Epithelial cell of proximal tubule (primary cell): ENCODE results near the gene KIRREL3. TPM values are rescaled to one million over a fixed set of nuclear protein-coding genes. Genes with fewer than 3 reads are reported as not detected.

Source experiments
- DNase-seq: peaks from one replicate; pipeline ENCODE4 v3.0.0-alpha.2; 2011; ENCODE audit warnings: low read depth
- H3K4me3 ChIP-seq: 2 replicates; pipeline ENCODE4 v1.5.1; 2011; ENCODE audit warnings: low read depth, mild to moderate bottlenecking, low read length
- total RNA-seq: library from RNA; depleted of rRNA; stranded (reverse); fragments of >200 nt; gene quantifications from 2 replicates; pipeline ENCODE4 v1.2.3, GENCODE V29; 2015
- TF ChIP-seq, protein P1 (sequence below): conservative IDR thresholded peaks from 2 replicates; pipeline ENCODE4 v1.5.1; 2012; ENCODE audit warnings: low read depth, mild to moderate bottlenecking, low read length

KIRREL3 gene
- total RNA-seq, 1 donor from 2014 or later: 5.1 TPM

- TF ChIP-seq, protein P1, sequence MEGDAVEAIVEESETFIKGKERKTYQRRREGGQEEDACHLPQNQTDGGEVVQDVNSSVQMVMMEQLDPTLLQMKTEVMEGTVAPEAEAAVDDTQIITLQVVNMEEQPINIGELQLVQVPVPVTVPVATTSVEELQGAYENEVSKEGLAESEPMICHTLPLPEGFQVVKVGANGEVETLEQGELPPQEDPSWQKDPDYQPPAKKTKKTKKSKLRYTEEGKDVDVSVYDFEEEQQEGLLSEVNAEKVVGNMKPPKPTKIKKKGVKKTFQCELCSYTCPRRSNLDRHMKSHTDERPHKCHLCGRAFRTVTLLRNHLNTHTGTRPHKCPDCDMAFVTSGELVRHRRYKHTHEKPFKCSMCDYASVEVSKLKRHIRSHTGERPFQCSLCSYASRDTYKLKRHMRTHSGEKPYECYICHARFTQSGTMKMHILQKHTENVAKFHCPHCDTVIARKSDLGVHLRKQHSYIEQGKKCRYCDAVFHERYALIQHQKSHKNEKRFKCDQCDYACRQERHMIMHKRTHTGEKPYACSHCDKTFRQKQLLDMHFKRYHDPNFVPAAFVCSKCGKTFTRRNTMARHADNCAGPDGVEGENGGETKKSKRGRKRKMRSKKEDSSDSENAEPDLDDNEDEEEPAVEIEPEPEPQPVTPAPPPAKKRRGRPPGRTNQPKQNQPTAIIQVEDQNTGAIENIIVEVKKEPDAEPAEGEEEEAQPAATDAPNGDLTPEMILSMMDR: no peak
- DNase-seq: no peak
- peak overlapping the region; percentile 54 for H3K4me3 ChIP-seq
Measured at GRCh38 chr11:126417091-126417862, 583.3 kb downstream of the KIRREL3 start.

- TF ChIP-seq, protein P1: no peak
- no peak for DNase-seq
Measured at GRCh38 chr11:126416542-126417090, 584.0 kb downstream of the KIRREL3 start.

DNA sequence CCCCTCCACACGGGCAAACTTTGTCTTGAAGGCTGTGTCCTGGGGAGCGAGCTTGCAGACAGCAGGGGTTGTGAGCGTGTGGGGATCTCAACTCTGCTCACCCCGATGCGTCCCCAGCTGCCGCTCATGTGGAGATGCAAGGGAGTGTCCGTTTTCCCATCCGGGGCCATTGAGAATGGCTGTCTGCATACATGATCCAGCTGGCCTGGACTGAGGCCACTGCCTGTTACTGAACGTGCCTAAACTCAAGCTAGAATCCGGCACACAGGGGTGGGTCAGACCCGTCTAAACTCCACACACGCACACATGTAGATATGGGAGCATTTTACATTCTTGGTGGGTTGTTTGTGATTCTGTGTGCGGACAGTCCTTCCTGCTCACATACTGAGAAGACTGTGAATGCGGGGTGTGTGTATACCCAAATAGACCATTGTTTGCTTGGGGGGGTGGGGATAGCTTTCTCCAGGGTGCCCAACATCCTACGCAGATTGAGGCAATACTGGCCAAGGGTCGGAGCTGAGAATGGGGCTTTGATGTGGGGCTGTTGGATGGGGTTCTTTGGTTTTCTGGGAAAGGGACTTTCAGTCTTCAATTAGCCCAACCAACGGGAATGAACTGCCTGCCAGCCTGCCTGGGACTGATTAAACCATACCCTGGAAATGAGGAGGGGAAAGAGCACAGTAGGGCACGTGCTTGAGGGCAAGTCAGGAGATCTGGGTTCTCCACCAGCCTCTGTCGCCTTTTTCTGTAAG lies 584.7 kb downstream of the KIRREL3 start:
- no peak for DNase-seq
- H3K4me3 ChIP-seq: peak overlapping the region; percentile 54
- TF ChIP-seq, protein P1: no peak

More at GRCh38 chr11:126416542-126417090, 584.0 kb downstream of the KIRREL3 start:
- peak overlapping the region; percentile 54 for H3K4me3 ChIP-seq

DNA sequence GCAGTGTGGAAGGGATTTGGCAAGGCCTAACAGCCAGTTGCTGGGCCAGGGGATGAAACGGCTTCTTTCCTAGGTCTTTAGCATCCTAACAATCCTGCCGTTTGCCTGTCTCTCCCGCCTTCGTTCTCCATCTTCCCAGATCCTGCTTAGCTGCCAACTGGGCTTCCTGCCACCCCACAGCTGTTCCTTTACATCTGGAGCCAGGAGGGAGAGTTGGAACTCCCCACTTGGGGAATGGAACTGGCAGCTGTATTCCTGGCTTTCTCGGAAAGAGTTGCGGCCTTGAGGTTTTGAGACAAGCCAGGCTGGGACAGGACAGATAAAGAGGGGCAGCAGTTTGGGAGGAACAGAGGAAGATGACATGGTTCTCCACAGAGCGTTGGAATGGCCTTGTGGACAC lies 585.4 kb downstream of the KIRREL3 start:
- H3K4me3 ChIP-seq: no peak overlapping the region
- no peak for DNase-seq
- TF ChIP-seq, protein P1: no peak

DNA sequence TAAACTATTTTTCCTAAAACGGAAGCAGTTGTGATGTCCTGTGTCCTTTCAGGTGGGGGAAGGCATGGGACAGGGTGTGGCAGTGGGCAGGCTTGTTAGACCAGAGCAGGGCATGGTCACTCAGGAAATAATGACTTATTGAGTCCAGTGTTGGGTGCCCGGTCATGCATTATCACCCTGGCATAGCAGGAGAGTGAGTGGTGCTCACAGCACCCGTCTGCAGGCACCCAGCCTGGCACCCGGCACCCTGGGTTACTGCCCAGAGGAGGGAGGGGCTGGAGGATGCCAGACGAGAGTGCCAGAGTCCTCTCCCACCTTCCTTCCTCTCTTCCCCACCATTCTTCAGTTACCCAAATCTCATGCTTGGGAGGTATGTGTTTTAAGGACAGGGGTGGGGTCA lies 586.0 kb downstream of the KIRREL3 start:
- peak; percentile 22 for DNase-seq
- TF ChIP-seq, protein P1: no peak
- no peak overlapping the region for H3K4me3 ChIP-seq

GRCh38 chr11:126413843-126414405 lies 586.6 kb downstream of the KIRREL3 start:
- no peak overlapping the region for H3K4me3 ChIP-seq
- TF ChIP-seq, protein P1: no peak
- DNase-seq: no peak
